ENCODE data around the gene VANGL1.

DNA sequence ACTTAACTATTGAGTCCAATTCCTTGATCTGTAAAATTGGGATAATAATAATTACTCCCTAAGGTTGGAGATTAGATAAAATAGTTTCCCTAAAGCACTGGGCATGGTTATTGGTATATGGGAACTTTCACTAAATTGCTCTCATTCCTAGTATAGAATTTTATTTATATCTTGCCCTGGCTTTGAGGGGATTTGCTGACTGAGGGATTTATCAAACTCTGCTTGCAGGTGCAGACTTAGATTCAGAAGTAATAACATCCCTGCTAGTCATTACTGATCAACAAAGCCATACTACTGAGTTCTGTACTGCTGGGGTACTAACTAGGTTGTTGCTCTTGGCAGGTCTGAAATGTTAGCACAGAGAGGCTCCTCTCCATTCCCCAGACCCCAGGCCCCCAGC, 84.8 kb downstream of the VANGL1 start:
- TF ChIP-seq POLR2A (IDR thresholded peaks at IDR 0.05; ENCODE audit: low read depth, low read length) (no peak), TAF1 (IDR thresholded peaks at IDR 0.05; ENCODE audit: low read depth, low read length) (no peak), POLR2AphosphoS5 (IDR thresholded peaks at IDR 0.05; ENCODE audit: low read depth, low read length) (no peak), PAX5 (IDR thresholded peaks at IDR 0.05; ENCODE audit: insufficient read depth, low read length, severe bottlenecking) (no peak), SPI1 (IDR thresholded peaks at IDR 0.05; ENCODE audit: low read depth, low read length) (no peak), POU2F2 (IDR thresholded peaks at IDR 0.05; ENCODE audit: low read depth, low read length) (no peak)

All from GM12891 (cell line).